HG03159 (cell line): ENCODE data around the gene KLHL28.

ENCODE experiments used
- ATAC-seq: cut with Tn5 transposase; IDR thresholded peaks from one replicate; pipeline ENCODE4 v1.9.1; 2021; ENCODE audit warnings: mild to moderate bottlenecking, moderate library complexity; ENCODE audit not compliant: unreplicated experiment

Gene KLHL28

DNA sequence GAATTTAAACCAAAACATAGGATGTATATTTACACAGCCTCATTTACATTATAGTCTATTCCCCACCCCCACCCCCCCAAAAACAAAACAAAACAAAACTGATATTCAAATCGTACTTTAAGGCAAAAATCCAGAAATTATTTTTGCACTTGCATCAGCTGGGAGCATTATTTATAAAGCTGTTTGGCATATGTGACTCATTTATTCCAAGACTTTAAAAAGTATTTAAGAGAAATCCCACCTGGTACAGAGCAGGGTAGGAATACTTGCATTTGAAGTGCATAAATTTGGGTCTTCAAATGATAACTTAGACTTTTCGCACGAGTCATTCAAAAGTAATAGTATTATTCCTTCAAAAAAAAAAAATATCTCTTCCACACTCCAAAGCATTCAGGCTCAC lies 1.1 kb downstream of the KLHL28 start:
- no peak for ATAC-seq

DNA sequence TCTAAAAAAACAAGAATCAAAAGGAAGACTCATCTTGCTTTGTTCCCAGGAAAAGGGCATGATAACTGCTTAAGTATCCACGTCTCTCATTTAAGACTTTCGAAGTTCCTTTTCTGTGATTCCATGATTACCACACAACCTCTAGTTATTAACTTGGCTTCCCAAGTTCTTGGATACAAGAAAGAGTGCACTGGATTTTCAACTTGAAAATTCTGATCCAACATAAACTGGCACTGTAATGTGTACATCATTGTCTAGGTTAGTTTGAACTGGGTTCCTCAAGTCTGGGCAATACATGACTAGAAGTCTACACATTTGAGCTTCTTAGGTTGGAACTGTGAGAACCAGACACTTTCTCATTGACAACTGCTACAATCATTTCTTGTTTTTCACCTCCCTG lies 1.6 kb downstream of the KLHL28 start:
- no peak for ATAC-seq

DNA sequence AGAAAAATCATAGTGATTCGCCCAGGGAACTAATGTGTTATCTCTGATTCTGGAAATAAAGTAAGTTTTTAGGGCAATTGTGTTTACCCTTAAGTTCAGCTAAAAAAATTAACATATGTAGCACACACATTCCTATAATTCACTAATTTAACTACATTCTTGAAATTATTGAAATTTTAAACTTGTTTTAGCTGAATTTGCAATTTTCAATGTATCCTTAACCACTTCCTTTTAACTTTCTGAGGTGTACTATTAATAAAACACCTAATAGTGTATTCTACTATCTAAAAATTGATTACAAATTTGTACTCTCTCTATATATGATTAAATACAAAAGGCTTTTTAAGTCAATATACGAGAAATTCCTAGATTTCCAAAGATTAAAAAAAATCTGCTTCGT lies 2.2 kb downstream of the KLHL28 start:
- ATAC-seq: no peak

DNA sequence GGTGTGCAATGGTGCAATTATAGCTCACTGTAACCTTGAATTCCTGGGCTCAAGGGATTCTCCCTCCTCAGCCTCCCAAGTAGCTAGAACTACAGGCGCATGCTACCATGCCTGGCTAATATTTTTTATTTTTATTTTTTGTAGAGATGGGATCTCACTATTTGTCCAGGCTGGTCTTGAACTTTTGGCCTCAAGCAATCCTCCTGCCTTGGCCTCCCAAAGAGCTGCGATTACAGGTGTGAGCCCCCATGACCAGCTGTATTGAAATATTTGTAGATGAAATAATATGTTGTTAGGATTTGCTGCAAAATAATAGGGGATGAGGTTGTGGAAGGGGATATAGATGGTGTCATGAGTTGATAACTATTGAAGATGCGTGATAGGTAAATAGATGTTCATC lies 4.9 kb downstream of the KLHL28 start:
- no peak for ATAC-seq

DNA sequence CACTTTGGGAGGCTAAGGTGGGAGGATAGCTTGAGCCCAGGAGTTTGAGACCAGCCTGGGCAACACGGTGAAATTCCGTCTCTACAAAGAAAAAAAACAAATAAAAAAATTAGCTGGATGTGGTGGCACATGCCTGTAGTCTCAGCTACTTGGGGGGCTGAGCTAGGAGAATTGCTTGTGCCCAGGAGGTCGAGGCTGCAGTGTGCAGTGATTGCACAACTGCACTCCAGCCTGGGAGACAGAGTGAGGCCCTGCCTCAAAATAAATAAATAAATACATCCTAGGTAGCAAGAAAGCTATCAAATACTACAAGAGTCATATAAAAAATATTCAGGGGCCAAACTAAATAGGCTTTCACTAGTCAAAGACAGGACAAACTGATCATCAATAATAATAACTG lies 6.2 kb downstream of the KLHL28 start:
- ATAC-seq: no peak

DNA sequence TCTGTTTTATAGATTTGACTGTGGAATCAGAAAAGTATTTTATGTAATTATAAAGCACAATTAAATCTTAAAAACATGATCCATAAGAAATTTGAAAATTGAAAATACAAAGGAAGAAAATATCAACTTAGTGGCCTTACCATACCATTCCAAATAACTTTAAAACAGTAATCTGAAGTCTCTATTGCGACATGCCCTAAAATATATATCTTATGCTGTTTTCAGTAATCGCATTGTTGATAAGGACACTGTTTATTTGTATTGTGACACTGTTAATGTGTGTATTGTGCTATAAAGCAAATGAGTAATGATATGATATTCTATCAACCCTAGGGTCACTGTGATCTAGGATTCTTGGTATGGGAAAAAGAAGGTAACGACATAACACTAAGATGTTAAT lies 7.0 kb downstream of the KLHL28 start:
- ATAC-seq: no peak

DNA sequence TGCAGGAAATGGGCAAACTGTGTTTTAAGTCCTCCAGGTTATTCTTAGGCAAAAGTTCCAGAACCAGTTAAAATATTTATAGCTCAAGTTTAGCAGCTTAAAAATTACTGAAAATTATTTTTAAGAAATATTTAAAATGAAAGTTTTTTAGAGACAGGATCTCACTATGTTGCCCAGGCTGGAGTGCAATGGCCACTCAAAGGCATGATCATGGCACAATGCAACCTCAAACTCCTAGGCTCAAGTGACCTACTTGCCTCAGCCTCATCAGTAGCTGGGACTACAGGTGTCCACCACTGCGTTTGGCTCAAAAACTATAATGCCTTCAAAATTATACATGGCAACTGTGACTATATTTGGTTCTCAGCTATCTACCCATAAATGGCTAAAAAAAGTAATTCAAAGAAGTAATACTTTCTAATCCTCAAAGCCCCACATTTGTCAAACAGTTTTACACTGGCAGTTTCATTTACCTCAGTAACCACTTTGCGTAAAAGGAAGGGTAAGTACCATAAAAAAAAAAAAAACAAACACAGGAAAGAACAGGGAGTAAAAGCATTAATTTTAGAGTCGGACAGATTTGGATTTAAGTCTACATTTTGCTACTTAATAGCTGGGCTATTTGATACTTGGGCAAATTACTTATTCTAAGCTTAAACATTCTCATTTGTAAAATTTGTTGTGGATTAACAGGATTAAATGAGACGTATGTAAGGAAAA lies 9.2 kb downstream of the KLHL28 start:
- no peak for ATAC-seq

DNA sequence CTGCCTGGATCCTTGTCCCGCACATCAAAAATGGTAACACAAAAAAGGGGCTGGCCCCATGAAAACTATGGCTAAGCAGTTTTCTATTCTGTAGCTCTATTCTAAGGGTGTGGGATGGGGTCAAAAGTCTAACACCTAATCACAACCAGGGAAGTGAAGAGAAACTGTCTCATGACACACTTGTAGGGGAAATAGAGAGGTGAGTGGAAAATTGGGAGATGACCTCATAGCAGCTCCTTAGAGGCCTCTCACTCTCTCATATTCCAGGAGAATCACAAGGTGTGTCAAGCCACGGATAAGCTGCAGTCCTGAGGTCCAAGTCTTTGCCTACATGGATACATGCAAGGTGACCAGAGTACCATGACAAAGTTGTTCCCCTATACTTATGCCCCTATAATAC lies 10.7 kb downstream of the KLHL28 start:
- ATAC-seq: no peak

DNA sequence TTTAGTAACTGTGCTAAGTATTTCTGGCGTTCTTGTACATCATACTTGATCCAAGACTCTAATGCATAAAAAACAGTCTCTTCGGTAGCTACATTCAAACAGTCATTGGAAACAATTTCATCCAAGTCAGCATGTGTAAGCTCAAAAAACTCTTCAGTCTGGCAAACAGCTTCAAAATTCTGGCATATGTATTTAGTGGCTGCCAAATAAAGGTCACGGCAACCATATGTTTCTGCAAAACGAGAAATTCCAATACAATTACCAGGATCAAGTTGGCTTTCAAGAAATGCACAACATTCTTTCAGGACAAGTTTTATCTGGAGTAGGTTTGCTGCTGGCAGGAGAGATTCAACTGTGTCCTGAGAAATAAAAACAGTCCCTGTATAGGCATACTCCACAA lies 16.5 kb downstream of the KLHL28 start:
- ATAC-seq: no peak

DNA sequence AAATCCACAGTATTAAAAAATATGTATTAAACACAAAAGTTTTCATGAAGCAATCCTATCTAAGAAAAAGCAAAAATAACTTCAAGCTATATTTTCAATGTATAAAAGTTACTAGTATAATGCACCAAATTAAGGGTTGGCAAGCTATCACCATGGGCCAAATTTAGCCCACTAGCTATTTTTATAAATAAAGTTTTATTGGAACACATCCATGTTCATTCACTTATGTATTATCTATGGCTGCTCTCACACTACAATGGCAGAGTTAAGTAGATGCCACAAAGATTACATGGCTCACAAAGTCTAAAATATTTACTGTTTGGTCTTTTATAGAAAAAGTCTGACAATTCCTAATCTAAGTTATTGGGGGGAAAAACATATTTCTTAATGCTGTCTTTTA lies 17.6 kb downstream of the KLHL28 start:
- ATAC-seq: no peak

DNA sequence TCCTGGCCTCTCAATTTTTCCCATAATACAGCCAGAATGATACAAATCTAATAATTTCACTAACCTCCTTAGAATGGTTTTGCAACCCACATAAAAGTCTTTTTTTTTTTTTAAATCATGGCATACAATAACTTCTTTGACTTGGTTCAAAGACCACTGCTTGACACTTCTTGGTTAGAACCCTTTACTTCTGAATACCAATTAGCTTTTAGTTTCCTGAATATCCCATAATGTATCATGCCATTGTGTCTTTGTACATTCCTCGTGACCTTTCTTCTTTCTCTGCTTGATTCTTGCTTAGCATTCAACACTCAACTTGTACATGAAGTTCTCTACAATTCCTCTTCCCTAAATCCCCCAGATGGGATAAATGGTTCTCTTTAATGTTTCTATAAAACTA lies 19.3 kb downstream of the KLHL28 start:
- no peak for ATAC-seq

DNA sequence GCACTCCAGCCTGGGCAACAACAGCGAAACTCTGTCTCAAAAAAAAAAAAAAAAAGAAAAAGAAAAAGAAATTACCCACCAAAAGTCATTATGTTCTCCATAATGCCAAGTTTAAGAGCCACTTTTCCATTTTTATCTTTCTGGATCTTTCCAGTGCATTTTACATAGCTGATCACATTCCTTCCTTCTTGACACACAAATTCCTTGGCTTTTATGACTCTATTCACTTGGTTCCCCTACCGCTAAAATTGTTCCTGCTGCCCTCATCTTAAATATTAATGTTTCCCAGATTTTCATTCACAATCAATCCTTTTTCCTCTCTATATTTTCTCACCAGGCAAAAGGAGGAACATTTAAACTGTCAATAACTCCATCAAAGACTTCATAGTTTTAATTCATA lies 20.2 kb downstream of the KLHL28 start:
- ATAC-seq: no peak

DNA sequence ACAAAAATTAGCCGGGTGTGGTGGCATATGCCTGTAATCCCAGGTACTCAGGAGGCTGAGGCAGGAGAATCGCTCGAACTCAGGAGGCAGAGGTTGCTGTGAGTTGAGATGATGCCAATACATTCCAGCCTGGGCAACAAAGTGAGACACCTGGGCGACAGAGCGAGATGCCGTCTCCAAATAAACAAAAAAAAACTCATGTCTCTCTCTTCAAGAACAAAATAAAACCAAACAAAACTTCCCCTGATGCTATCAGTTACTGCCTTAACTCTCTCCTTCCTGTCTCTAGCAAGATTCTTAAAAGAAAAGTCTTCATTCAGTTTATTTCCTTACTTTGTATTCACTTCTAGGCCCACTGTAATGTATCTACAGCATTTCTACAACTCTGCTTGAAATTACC lies 20.8 kb downstream of the KLHL28 start:
- ATAC-seq: no peak

DNA sequence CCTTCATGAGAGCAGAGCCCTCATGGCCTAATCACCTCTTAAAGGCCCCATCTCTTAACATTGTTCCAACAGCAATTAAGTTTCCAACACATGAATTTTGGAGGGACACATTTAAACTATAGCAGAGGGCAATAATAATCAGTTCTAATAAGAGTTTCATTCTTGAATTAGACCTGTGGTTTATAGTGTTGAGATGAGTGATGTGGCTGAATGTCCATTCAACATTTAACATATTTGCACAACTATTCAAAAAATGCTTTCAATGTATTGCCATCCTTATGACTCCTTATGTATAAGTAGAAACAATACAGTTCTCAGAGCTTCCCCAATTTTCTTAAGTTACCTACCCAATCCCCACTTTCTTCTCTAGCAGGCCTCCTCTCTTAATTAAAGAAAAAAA lies 21.5 kb downstream of the KLHL28 start:
- ATAC-seq: no peak

DNA sequence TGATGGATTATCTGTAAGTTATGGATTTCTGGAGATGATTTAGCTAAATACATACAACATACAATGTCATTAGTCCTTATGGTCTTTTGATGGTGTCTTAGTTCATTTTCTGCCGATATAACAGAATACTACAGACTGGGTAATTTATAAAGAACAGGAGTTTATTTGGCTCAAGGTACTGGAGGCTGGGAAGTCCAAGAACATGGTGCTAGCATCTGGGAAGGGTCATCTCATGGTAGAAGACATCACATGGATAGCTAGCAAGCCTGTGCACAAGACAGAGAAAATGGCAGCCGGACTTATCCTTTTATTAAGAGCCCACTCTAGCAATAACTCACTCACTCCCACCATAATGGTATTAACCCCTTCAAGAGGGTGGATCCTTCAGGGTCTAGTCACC lies 24.2 kb downstream of the KLHL28 start:
- ATAC-seq: no peak

DNA sequence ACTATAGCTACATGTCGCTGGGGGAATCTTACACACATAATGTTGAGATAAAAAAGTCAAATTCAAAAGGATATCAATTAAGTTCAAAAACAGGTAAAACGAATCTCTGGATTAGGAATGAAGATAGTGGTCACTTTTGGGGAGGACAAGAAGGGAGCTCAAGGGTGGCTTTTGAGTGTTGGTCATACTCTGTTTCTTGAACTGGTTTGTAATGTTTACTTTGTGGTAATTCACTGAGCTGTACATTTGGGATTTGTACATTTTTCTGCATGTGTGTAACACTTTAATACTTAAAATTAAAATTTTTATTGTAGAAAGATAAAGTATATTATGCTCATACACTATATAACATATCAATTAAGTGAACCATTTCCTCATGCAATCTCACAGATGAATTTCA lies 26.6 kb downstream of the KLHL28 start:
- no peak for ATAC-seq

DNA sequence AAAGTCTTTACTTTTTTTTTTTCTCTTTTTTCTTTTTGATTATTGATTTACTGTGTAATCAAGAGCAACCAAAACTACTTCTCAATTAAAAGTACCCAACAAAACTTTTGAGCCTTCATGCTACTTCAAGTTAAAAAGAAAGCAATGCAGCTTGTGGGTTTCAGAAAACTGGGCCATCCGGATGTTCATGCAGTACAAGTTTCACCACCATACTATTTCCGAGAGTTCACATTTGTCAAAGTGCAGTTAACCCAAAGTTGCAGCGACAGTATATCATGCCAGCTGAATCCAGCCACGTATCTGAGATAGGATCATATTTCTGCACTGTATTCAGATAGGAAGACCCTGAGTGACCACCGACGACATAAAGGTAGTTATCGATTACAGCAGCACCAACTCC lies 33.0 kb downstream of the KLHL28 start:
- no peak for ATAC-seq

DNA sequence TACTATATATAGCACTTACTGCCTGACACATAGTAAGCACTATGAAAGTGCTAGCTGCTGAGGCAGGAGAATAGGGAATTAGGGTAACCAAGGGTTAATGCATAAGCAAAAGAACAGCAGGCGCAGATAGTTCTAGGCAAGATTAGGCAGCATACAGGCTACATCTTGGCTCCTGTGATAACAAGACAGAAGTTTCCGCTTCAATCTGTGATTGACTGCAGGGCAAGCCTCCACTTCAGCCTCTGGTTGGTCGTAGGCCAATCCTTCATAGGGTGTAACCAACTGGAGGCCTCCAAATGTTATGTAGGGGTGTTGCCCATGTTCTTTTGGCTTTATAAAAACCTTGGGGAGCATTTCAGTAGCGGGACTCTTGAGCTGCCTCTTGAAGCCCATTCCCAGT lies 46.9 kb downstream of the KLHL28 start:
- ATAC-seq: no peak

DNA sequence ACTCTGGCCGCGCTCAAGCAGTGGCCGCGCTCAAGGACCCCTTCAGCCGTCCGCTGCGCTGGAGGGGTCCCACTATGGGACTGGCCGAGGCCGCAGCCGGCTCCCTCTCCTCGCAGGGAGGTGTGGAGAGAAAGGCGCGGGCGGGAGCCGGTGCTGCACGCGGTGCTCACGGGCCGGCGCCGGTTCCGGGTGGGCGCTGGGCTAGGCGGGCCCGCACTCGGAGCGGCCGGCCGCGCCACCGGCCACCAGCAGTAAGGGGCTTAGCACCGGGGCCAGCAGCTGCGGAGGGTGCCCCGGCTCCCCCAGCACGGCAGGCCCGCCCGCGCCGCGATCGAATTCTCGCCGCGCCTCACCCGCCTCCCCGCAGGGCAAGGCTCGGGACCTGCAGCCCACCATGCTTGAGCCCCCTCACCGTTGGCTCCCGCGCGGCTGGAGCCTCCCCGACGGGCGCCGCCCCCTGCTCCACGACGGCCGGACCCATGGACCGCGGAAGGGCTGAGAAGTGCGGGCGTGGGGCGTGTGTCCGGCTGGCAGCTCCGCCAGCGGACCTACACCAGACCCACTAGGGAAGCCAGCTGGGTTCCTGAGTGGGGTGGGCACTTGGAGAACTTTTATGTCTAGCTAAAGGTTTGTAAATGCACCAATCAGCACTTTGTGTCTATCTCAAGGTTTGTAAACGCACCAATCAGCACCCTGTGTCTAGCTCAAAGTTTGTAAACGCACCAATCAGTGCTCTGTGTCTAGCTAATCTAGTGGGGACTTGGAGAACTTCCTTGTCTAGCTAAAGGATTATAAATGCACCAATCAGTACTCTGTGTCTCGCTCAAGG lies 49.5 kb downstream of the KLHL28 start:
- no peak for ATAC-seq

DNA sequence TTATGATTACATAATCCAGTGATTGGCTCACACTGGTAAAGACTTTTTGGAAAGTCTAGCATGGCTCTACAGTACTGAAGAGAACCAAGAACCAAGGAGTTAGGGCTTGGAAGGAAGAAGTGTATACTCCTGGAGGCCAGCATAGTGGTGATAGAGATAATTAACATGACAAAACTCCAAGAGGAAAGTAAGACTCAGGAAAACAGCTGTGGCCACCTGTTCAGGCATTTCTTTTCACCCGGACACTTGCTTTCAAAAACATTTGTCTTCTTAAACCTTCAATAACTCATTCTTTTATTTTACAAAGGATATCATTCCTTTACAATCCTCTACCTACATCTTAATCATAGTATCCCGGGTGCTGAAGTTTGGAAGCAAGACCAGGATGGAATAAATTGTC lies 50.9 kb downstream of the KLHL28 start:
- no peak for ATAC-seq

DNA sequence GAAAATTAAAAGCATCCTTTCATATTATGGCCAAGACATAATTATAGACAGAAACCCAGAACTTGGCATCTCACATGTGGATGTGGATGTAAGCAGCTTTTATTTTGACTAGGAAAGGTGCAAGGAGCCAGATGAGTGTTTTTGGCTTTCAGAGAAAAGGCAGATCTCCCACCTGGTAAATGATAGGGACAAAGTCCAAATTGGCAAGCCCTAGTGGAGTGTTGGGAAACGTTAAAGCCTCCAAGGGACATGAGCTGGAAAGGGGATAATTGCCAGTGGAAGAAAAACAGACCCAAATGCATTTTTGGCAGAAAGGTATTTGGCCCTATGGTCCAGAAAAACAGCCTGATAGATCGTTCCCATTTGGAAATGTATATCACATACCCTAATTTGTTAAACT lies 60.1 kb downstream of the KLHL28 start:
- ATAC-seq: no peak

DNA sequence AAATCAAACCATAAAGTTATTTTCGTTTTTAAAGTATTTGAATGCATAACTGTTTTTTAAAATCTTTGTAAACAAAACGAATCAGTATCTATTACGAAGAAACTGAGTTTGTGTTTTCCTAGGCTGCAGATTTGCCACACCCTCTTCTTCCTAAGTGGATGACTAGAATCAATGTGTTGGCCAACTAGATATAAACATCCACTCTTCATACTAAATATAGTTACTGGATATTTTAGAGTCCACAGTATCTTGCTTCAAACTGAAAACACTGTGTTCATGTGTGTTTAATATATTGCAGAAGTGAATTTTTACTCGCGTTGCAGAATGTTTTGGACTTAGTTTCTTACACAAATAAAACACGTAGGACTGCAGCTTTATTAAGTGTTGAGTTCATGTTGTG lies 63.2 kb downstream of the KLHL28 start:
- no peak for ATAC-seq

DNA sequence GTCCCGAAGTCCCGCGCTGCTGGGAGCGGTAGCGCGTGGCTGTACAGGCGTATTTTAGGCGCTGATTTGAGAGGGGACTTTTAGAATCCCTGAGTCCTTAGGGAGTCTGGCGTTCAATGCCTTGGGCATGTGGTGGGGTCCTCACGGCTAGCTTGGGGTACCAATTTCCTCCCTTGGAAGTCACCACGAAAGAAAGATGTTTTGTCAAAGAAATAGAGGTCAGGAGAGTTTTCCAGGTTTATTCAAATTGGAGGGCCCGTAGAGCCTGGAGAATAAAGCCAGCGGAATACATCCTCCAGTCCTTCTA lies 63.9 kb downstream of the KLHL28 start:
- ATAC-seq: no peak
